Neural cell (in vitro differentiated cells): ENCODE data around the gene SEC16B. TPM values are rescaled to one million over a fixed set of nuclear protein-coding genes. Genes with fewer than 3 reads are reported as not detected.

ENCODE experiments used
- H2AFZ ChIP-seq: fragments of 200-600, 300-800 bp; sonication (generic), shearing (Covaris generic); 2 replicates; pipeline ENCODE4 v1.6.0; 2014; ENCODE audit warnings: low read depth, mild to moderate bottlenecking, antibody characterized with exemption, low read length, moderate library complexity
- H3F3A ChIP-seq: fragments of 200-600 bp; shearing (Covaris generic); 2 replicates; pipeline ENCODE4 v1.6.1; 2016; ENCODE audit warnings: mild to moderate bottlenecking, moderate library complexity, mixed read lengths, antibody characterized with exemption, low read length; ENCODE audit not compliant: insufficient read depth, poor library complexity, severe bottlenecking
- H3K27ac ChIP-seq: fragments of 200-600, 300-800 bp; sonication (generic), shearing (Covaris generic); 2 replicates; pipeline ENCODE4 v1.5.1; 2014; ENCODE audit warnings: mild to moderate bottlenecking, low read length, moderate library complexity
- H3K27me3 ChIP-seq: fragments of 300-800, 200-600 bp; sonication (generic), shearing (Covaris generic); 2 replicates; pipeline ENCODE4 v1.6.0; 2014; ENCODE audit warnings: mild to moderate bottlenecking, low read depth, low read length, moderate library complexity; ENCODE audit not compliant: insufficient read depth
- H3K36me3 ChIP-seq: fragments of 300-800, 200-600 bp; sonication (generic), shearing (Covaris generic); 2 replicates; pipeline ENCODE4 v1.5.1; 2014; ENCODE audit warnings: mild to moderate bottlenecking, antibody characterized with exemption, low read length, moderate library complexity; ENCODE audit not compliant: insufficient read depth
- H3K4me2 ChIP-seq: fragments of 300-800, 200-600 bp; sonication (generic), shearing (Covaris generic); 2 replicates; pipeline ENCODE4 v1.6.0; 2014; ENCODE audit warnings: mild to moderate bottlenecking, low read length
- H3K4me3 ChIP-seq: fragments of 300-800, 200-600 bp; sonication (generic), shearing (Covaris generic); 2 replicates; pipeline ENCODE4 v1.5.1; 2014; ENCODE audit warnings: mild to moderate bottlenecking, low read length, moderate library complexity
- H3K79me2 ChIP-seq: fragments of 200-600 bp; shearing (Covaris generic); replicated peaks from 2 replicates; pipeline ENCODE4 v1.6.0; 2014; ENCODE audit warnings: mild to moderate bottlenecking, low read length, moderate library complexity; ENCODE audit not compliant: insufficient read depth
- H3K9ac ChIP-seq: fragments of 300-800, 200-600 bp; sonication (generic), shearing (Covaris generic); 2 replicates; pipeline ENCODE4 v1.6.1; 2016; ENCODE audit warnings: mild to moderate bottlenecking, low read length, mixed read lengths
- H3K9me2 ChIP-seq: fragments of 200-600 bp; shearing (Covaris generic); 2 replicates; pipeline ENCODE4 v1.6.1; 2016; ENCODE audit warnings: mild to moderate bottlenecking, low read length, mixed read lengths; ENCODE audit not compliant: insufficient read depth
- H3K9me3 ChIP-seq: fragments of 200-600, 300-800 bp; sonication (generic), shearing (Covaris generic); 2 replicates; pipeline ENCODE4 v1.6.1; 2016; ENCODE audit warnings: mild to moderate bottlenecking, mixed run types, low read length, moderate library complexity, mixed read lengths
- H4K20me1 ChIP-seq: fragments of 200-600 bp; shearing (Covaris generic); 2 replicates; pipeline ENCODE4 v1.6.1; 2016; ENCODE audit warnings: mild to moderate bottlenecking, mixed run types; ENCODE audit not compliant: insufficient read depth
- CTCF ChIP-seq: fragments of 450-650 bp; IDR thresholded peaks from 2 replicates; pipeline ENCODE4 v1.5.1; 2014; ENCODE audit warnings: antibody characterized with exemption, mild to moderate bottlenecking, moderate library complexity; ENCODE audit not compliant: poor library complexity, severe bottlenecking
- EP300 ChIP-seq: fragments of 450-650 bp; conservative IDR thresholded peaks from 2 replicates; pipeline ENCODE4 v1.6.1; 2014; ENCODE audit warnings: antibody characterized with exemption, mild to moderate bottlenecking, moderate library complexity; ENCODE audit not compliant: poor library complexity, severe bottlenecking
- EZH2 ChIP-seq: fragments of 200-600, 300-800 bp; shearing (Covaris generic), sonication (generic); IDR thresholded peaks from 2 replicates; pipeline ENCODE4 v1.6.1; 2014; ENCODE audit warnings: antibody characterized with exemption, low read length, borderline replicate concordance, mild to moderate bottlenecking; ENCODE audit not compliant: insufficient read depth, poor library complexity, severe bottlenecking
- MXI1 ChIP-seq: fragments of 450-650 bp; conservative IDR thresholded peaks from 2 replicates; pipeline ENCODE4 v1.6.1; 2014; ENCODE audit warnings: antibody characterized with exemption, mild to moderate bottlenecking; ENCODE audit not compliant: poor library complexity, severe bottlenecking
- POLR2AphosphoS5 ChIP-seq: IDR thresholded peaks from 2 replicates; pipeline ENCODE4 v1.6.1; 2012
- RAD21 ChIP-seq: fragments of 450-650 bp; conservative IDR thresholded peaks from 2 replicates; pipeline ENCODE4 v1.6.1; 2014; ENCODE audit warnings: antibody characterized with exemption, mild to moderate bottlenecking, moderate library complexity
- SMC3 ChIP-seq: fragments of 450-650 bp; conservative IDR thresholded peaks from 2 replicates; pipeline ENCODE4 v1.6.1; 2014; ENCODE audit warnings: antibody characterized with exemption, mild to moderate bottlenecking, moderate library complexity; ENCODE audit not compliant: poor library complexity
- TAF1 ChIP-seq: IDR thresholded peaks from 2 replicates; pipeline ENCODE4 v1.6.1; 2012; ENCODE audit warnings: low read depth
- polyA plus RNA-seq: library from polyadenylated mRNA; depleted of rRNA; stranded (reverse); fragments of >200 nt; gene quantifications from 2 replicates; pipeline ENCODE4 v1.2.3, GENCODE V29; 2014
- TF ChIP-seq, protein P1 (sequence below): IDR thresholded peaks from 2 replicates; pipeline ENCODE4 v1.6.1; 2012; ENCODE audit warnings: borderline replicate concordance

SEC16B gene
- polyA plus RNA-seq, 1 donor from 2014 or later = 0.78 TPM

DNA sequence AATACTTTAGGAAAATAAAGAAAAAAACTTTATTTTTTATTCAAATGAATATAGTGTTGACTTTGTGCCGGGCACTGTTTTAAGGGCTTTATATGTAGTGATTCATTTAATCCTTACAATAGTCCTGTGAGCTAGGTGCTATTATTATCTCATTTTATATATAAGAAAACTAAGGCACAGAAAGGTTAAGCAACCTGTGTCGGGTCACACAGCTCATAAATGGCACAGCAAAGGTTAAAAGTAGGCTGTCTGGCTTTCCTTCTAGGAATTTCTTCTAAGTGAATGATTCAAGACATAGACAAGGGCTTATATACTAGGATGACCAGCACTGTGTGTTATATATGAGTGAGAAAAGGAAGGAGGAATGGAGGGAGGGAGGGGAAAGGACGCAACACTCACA lies 35.4 kb downstream of the SEC16B start:
- Histone ChIP-seq H4K20me1 (no peaks in the 10 kb centered on the region), H3K36me3 (no peaks in the 10 kb centered on the region), H3F3A (no peaks in the 10 kb centered on the region), H2AFZ (no peak overlapping the region), H3K9me3 (no peaks in the 10 kb centered on the region), H3K27ac (no peak overlapping the region), H3K4me2 (no peak overlapping the region), H3K9ac (no peak overlapping the region), H3K27me3 (no peaks in the 10 kb centered on the region), H3K4me3 (no peak overlapping the region), H3K79me2 (no peaks in the 10 kb centered on the region), H3K9me2 (no peaks in the 10 kb centered on the region)
- TF ChIP-seq EZH2 = no peak
- no peak for TF ChIP-seq CTCF
- TF ChIP-seq SMC3 = no peak
- TF ChIP-seq, protein P1, sequence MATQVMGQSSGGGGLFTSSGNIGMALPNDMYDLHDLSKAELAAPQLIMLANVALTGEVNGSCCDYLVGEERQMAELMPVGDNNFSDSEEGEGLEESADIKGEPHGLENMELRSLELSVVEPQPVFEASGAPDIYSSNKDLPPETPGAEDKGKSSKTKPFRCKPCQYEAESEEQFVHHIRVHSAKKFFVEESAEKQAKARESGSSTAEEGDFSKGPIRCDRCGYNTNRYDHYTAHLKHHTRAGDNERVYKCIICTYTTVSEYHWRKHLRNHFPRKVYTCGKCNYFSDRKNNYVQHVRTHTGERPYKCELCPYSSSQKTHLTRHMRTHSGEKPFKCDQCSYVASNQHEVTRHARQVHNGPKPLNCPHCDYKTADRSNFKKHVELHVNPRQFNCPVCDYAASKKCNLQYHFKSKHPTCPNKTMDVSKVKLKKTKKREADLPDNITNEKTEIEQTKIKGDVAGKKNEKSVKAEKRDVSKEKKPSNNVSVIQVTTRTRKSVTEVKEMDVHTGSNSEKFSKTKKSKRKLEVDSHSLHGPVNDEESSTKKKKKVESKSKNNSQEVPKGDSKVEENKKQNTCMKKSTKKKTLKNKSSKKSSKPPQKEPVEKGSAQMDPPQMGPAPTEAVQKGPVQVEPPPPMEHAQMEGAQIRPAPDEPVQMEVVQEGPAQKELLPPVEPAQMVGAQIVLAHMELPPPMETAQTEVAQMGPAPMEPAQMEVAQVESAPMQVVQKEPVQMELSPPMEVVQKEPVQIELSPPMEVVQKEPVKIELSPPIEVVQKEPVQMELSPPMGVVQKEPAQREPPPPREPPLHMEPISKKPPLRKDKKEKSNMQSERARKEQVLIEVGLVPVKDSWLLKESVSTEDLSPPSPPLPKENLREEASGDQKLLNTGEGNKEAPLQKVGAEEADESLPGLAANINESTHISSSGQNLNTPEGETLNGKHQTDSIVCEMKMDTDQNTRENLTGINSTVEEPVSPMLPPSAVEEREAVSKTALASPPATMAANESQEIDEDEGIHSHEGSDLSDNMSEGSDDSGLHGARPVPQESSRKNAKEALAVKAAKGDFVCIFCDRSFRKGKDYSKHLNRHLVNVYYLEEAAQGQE = no peak
- TF ChIP-seq MXI1 = no peak
- no peak for TF ChIP-seq TAF1
- no peak for TF ChIP-seq RAD21
- TF ChIP-seq EP300 = no peak
- no peak for TF ChIP-seq POLR2AphosphoS5

- H3F3A ChIP-seq = no peaks in the 10 kb centered on the region
- H3K36me3 ChIP-seq = no peaks in the 10 kb centered on the region
- TF ChIP-seq RAD21 (no peak), SMC3 (no peak), EZH2 (no peak), MXI1 (no peak), TAF1 (no peak), POLR2AphosphoS5 (no peak), CTCF (no peak), EP300 (no peak)
- TF ChIP-seq, protein P1 = no peak
- no peaks in the 10 kb centered on the region for H3K9me2 ChIP-seq
- no peaks in the 10 kb centered on the region for H3K79me2 ChIP-seq
- H4K20me1 ChIP-seq = no peaks in the 10 kb centered on the region
- no peak overlapping the region for H2AFZ ChIP-seq
- no peak overlapping the region for H3K9ac ChIP-seq
- no peaks in the 10 kb centered on the region for H3K9me3 ChIP-seq
- H3K27ac ChIP-seq = no peak overlapping the region
- H3K27me3 ChIP-seq = no peaks in the 10 kb centered on the region
- H3K4me2 ChIP-seq = no peak overlapping the region
- no peak overlapping the region for H3K4me3 ChIP-seq
Measured at GRCh38 chr1:177933881-177934280, 36.0 kb downstream of the SEC16B start.
